OCI-LY3 (cell line): Measurements from ENCODE around the gene ZSWIM6.

Experiments used
- H2AFZ ChIP-seq: fragments of 200-600, 300-600 bp; shearing (Covaris generic); 2 replicates; pipeline ENCODE4 v1.6.0; 2014; ENCODE audit warnings: antibody characterized with exemption, low read depth, low read length
- H3K27ac ChIP-seq: fragments of 200-600, 300-600 bp; sonication (generic); 2 replicates; pipeline ENCODE4 v1.5.1; 2014; ENCODE audit warnings: mild to moderate bottlenecking, low read length, moderate library complexity, mixed read lengths
- H3K27me3 ChIP-seq: fragments of 200-600, 300-600 bp; sonication (generic); 2 replicates; pipeline ENCODE4 v1.6.1; 2014; ENCODE audit warnings: low read depth, low read length, mixed read lengths
- H3K36me3 ChIP-seq: fragments of 200-600, 300-600 bp; sonication (generic); replicated peaks from 2 replicates; pipeline ENCODE3; 2014; ENCODE audit warnings: low read depth, low read length, mixed read lengths
- H3K4me1 ChIP-seq: fragments of 300-600, 200-600 bp; sonication (generic); 2 replicates; pipeline ENCODE4 v1.6.1; 2014; ENCODE audit warnings: low read length, mixed read lengths
- H3K4me2 ChIP-seq: fragments of 200-600, 300-600 bp; sonication (generic); 2 replicates; pipeline ENCODE4 v1.6.1; 2014; ENCODE audit warnings: low read length, mixed read lengths
- H3K4me3 ChIP-seq: fragments of 300-600, 200-600 bp; sonication (generic); 2 replicates; pipeline ENCODE4 v1.5.1; 2014; ENCODE audit warnings: antibody characterized with exemption, mild to moderate bottlenecking, low read length, moderate library complexity
- H3K79me2 ChIP-seq: fragments of 300-600, 200-600 bp; shearing (Covaris generic); 2 replicates; pipeline ENCODE4 v1.6.1; 2014; ENCODE audit warnings: mild to moderate bottlenecking, low read length, mixed read lengths
- H3K9ac ChIP-seq: fragments of 300-600, 200-600 bp; shearing (Covaris generic); 2 replicates; pipeline ENCODE4 v1.6.0; 2014; ENCODE audit warnings: mild to moderate bottlenecking, low read length, moderate library complexity
- H3K9me3 ChIP-seq: fragments of 200-600, 300-600 bp; shearing (Covaris generic); 2 replicates; pipeline ENCODE4 v1.6.1; 2014; ENCODE audit warnings: low read length, mixed read lengths; ENCODE audit not compliant: insufficient read depth
- H4K20me1 ChIP-seq: fragments of 200-600, 300-600 bp; sonication (generic); 2 replicates; pipeline ENCODE4 v1.6.1; 2016; ENCODE audit warnings: low read length, mixed read lengths; ENCODE audit not compliant: insufficient read depth
- EZH2phosphoT487 ChIP-seq: fragments of 200-600 bp; shearing (Covaris generic); IDR thresholded peaks from 2 replicates; pipeline ENCODE4 v1.6.1; 2018; ENCODE audit warnings: antibody characterized with exemption, mixed run types, low read depth
- TF ChIP-seq, protein P1 (sequence below): fragments of 200-600, 300-600 bp; sonication (generic); IDR thresholded peaks from 2 replicates; pipeline ENCODE4 v1.5.1; 2014; ENCODE audit warnings: antibody characterized with exemption, low read length, low read depth

ZSWIM6 gene

DNA sequence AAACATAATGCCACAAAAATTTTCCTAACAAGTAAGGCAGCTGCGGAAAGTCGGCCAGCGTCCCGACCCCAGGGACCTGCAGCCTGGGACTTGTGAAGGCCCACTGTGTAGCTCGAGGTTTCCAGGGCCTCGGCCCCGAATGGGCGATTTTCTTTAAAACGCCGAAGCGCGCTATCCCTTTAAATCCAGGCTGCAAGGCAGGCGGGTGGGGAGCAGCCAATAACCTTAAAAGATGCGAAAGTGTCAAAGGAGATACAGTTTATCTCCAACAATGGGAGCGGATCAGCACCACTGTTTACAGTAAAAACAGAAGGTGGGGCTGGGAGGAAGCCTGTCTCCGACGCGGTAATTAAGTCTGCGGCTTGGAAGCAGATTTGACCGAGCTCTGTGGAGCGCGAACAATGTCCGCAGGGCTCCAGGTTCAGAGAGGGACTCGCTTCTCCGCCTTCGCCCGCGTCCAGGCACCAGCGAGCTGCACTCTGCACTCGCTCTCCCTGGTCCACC is 1.7 kb upstream of the ZSWIM6 start:
- Histone ChIP-seq H4K20me1 (peaks cover 18% of the 10 kb centered on the region), H2AFZ (peak overlapping the region; percentile 23; the same call in 1 of the 2 replicates), H3K9ac (peak overlapping the region; percentile 81), H3K79me2 (peaks cover 26% of the 10 kb centered on the region), H3K9me3 (no peaks in the 10 kb centered on the region), H3K4me2 (peak overlapping the region; percentile 87), H3K4me3 (peak overlapping the region; percentile 98), H3K27ac (peak overlapping the region; percentile 61; the same call in 1 of the 2 replicates), H3K4me1 (peaks cover 32% of the 10 kb centered on the region), H3K27me3 (peaks cover 18% of the 10 kb centered on the region), H3K36me3 (peaks cover 5% of the 10 kb centered on the region)
- TF ChIP-seq EZH2phosphoT487: no peak
- TF ChIP-seq, protein P1, sequence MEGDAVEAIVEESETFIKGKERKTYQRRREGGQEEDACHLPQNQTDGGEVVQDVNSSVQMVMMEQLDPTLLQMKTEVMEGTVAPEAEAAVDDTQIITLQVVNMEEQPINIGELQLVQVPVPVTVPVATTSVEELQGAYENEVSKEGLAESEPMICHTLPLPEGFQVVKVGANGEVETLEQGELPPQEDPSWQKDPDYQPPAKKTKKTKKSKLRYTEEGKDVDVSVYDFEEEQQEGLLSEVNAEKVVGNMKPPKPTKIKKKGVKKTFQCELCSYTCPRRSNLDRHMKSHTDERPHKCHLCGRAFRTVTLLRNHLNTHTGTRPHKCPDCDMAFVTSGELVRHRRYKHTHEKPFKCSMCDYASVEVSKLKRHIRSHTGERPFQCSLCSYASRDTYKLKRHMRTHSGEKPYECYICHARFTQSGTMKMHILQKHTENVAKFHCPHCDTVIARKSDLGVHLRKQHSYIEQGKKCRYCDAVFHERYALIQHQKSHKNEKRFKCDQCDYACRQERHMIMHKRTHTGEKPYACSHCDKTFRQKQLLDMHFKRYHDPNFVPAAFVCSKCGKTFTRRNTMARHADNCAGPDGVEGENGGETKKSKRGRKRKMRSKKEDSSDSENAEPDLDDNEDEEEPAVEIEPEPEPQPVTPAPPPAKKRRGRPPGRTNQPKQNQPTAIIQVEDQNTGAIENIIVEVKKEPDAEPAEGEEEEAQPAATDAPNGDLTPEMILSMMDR: no peak

DNA sequence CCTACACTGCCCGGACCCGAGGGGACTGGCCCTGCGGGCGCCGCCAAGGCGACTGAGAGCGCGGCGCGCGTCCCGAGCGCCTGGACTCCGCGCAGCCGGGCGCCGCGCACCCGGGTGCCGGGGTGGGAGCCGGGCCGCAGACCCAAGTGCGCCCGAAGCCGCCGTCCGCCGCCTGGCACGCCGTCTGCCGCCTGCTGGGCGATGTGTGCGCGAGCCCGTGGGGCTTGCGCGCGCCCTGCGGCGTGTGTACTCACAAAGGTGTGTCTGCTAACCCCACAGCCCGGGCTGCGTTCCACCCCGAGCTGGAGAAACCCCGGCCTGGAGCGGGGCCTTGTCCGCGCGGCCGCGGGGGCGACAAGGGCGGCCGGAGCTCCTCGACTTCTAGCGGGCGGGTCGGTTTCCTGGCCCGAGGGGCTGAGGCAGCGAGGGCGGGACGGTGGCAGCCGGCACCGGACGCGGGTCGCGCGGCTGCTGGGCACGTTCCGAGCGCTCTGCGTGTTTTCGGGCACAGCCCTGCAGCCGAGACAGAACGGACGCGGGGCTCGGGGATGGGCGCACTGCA is 1.1 kb upstream of the ZSWIM6 start:
- Histone ChIP-seq H3K79me2 (peaks cover 29% of the 10 kb centered on the region), H2AFZ (peak overlapping the region; percentile 78; the same call in 1 of the 2 replicates), H3K36me3 (peaks cover 5% of the 10 kb centered on the region), H3K9me3 (no peaks in the 10 kb centered on the region), H3K4me3 (peak overlapping the region; percentile 98), H3K4me1 (peaks cover 32% of the 10 kb centered on the region), H4K20me1 (peaks cover 20% of the 10 kb centered on the region), H3K4me2 (peak overlapping the region; percentile 87), H3K9ac (peak overlapping the region; percentile 81), H3K27me3 (peaks cover 18% of the 10 kb centered on the region), H3K27ac (peak overlapping the region; percentile 61)
- TF ChIP-seq, protein P1: peak; percentile 16
- TF ChIP-seq EZH2phosphoT487: no peak

DNA sequence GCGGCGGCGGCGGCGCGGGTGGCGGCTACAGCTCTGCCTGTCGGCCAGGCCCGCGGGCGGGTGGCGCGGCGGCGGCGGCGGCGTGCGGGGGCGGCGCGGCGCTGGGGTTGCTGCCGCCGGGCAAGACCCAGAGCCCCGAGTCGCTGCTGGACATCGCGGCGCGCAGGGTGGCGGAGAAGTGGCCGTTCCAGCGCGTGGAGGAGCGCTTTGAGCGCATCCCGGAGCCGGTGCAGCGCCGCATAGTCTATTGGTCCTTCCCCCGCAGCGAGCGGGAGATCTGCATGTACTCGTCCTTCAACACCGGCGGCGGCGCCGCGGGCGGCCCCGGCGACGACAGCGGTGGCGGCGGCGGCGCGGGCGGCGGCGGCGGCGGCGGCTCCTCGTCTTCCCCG is 296 bp downstream of the ZSWIM6 start:
- Histone ChIP-seq H3K27me3 (peaks cover 15% of the 10 kb centered on the region), H3K79me2 (peaks cover 38% of the 10 kb centered on the region), H3K4me3 (peak overlapping the region; percentile 82), H3K9ac (peak overlapping the region; percentile 53; the same call in 1 of the 2 replicates), H3K27ac (no peak overlapping the region), H4K20me1 (peaks cover 24% of the 10 kb centered on the region), H3K4me2 (no peak overlapping the region; the same call in 1 of the 2 replicates), H2AFZ (no peak overlapping the region), H3K4me1 (peaks cover 30% of the 10 kb centered on the region), H3K36me3 (peaks cover 5% of the 10 kb centered on the region), H3K9me3 (no peaks in the 10 kb centered on the region)
- TF ChIP-seq EZH2phosphoT487: no peak
- TF ChIP-seq, protein P1: no peak

DNA sequence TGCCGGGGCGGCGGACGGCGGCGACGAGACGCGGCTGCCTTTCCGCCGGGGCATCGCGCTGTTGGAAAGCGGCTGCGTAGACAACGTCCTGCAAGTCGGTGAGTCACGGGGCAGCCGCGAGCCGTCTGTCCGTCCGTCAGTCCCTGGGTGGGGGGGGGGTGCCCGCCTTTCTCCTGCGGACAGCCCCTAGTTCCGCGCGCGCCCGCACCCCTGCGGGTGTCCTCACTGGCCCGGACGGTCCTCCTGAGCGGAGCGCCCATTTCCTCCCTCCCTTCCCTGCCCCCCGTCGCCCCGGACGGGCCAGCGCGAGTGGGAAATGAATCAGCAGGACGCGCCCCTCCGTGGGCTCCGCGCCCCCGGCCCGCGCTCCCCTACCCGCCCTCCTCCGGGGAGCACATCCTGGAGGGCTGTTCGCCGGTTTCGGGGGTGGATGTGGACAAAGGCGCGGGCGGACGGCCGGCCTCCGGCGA is 828 bp downstream of the ZSWIM6 start:
- Histone ChIP-seq H3K9me3 (no peaks in the 10 kb centered on the region), H3K36me3 (peaks cover 5% of the 10 kb centered on the region), H3K4me1 (peaks cover 25% of the 10 kb centered on the region), H2AFZ (no peak overlapping the region), H3K4me2 (peak overlapping the region; percentile 91), H3K4me3 (peak overlapping the region; percentile 99), H3K9ac (peak overlapping the region; percentile 73), H3K27me3 (peaks cover 15% of the 10 kb centered on the region), H3K27ac (no peak overlapping the region), H4K20me1 (peaks cover 24% of the 10 kb centered on the region), H3K79me2 (peaks cover 38% of the 10 kb centered on the region)
- TF ChIP-seq EZH2phosphoT487: no peak
- TF ChIP-seq, protein P1: no peak
